Fibroblast of the aortic adventitia (primary cell): Measurements from ENCODE around the gene STXBP2. TPM values are rescaled to one million over a fixed set of nuclear protein-coding genes. Genes with fewer than 3 reads are reported as not detected.

ENCODE experiments used
- DNase-seq: peaks from one replicate; pipeline ENCODE4 v3.0.0-alpha.2; 2010; ENCODE audit warnings: low read depth
- H3K4me3 ChIP-seq: 2 replicates; pipeline ENCODE4 v1.5.1; 2011; ENCODE audit warnings: low read depth, mild to moderate bottlenecking, control low read depth, low read length, moderate library complexity
- total RNA-seq: library from RNA; depleted of rRNA; stranded (reverse); fragments of >200 nt; gene quantifications from 2 replicates; pipeline ENCODE4 v1.2.3, GENCODE V29; 2012; ENCODE audit warnings: low replicate concordance
- TF ChIP-seq, protein P1 (sequence below): IDR thresholded peaks from 2 replicates; pipeline ENCODE4 v1.5.1; 2011; ENCODE audit warnings: mild to moderate bottlenecking, low read length, control low read depth, inconsistent platforms; ENCODE audit not compliant: insufficient read depth

Gene STXBP2
- total RNA-seq, 1 donor = 0.90 TPM

DNA sequence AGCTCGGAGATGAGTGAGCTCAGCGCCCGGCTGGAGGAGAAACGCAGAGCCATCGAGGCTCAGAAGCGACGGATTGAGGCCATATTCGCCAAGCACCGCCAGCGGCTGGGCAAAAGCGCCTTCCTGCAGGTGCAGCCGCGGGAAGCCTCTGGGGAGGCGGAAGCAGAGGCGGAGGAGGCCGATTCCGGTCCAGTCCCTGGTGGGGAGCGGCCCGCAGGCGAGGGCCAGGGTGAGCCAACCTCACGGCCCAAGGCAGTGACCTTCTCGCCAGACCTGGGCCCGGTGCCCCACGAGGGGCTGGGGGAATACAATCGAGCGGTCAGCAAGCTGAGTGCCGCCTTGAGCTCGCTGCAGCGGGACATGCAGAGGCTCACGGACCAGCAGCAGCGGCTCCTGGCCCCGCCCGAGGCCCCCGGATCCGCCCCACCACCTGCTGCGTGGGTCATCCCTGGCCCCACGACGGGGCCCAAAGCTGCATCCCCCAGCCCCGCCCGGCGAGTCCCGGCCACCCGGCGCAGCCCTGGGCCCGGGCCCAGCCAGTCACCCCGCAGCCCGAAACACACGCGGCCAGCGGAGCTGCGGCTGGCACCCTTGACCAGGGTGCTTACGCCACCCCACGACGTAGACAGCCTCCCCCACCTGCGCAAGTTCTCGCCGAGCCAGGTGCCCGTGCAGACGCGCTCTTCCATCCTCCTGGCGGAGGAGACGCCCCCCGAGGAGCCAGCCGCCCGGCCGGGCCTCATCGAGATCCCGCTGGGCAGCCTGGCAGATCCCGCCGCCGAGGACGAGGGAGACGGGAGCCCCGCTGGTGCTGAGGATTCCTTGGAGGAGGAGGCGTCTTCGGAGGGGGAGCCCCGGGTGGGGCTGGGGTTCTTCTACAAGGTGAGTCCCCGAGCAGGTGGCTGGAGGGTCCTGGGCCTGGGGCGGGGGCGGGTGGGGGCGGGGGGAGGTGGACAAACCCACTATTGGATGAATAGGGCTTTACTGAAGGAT lies 24.3 kb upstream of the STXBP2 start:
- TF ChIP-seq, protein P1, sequence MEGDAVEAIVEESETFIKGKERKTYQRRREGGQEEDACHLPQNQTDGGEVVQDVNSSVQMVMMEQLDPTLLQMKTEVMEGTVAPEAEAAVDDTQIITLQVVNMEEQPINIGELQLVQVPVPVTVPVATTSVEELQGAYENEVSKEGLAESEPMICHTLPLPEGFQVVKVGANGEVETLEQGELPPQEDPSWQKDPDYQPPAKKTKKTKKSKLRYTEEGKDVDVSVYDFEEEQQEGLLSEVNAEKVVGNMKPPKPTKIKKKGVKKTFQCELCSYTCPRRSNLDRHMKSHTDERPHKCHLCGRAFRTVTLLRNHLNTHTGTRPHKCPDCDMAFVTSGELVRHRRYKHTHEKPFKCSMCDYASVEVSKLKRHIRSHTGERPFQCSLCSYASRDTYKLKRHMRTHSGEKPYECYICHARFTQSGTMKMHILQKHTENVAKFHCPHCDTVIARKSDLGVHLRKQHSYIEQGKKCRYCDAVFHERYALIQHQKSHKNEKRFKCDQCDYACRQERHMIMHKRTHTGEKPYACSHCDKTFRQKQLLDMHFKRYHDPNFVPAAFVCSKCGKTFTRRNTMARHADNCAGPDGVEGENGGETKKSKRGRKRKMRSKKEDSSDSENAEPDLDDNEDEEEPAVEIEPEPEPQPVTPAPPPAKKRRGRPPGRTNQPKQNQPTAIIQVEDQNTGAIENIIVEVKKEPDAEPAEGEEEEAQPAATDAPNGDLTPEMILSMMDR = no peak
- DNase-seq = no peak
- no peak overlapping the region for H3K4me3 ChIP-seq

DNA sequence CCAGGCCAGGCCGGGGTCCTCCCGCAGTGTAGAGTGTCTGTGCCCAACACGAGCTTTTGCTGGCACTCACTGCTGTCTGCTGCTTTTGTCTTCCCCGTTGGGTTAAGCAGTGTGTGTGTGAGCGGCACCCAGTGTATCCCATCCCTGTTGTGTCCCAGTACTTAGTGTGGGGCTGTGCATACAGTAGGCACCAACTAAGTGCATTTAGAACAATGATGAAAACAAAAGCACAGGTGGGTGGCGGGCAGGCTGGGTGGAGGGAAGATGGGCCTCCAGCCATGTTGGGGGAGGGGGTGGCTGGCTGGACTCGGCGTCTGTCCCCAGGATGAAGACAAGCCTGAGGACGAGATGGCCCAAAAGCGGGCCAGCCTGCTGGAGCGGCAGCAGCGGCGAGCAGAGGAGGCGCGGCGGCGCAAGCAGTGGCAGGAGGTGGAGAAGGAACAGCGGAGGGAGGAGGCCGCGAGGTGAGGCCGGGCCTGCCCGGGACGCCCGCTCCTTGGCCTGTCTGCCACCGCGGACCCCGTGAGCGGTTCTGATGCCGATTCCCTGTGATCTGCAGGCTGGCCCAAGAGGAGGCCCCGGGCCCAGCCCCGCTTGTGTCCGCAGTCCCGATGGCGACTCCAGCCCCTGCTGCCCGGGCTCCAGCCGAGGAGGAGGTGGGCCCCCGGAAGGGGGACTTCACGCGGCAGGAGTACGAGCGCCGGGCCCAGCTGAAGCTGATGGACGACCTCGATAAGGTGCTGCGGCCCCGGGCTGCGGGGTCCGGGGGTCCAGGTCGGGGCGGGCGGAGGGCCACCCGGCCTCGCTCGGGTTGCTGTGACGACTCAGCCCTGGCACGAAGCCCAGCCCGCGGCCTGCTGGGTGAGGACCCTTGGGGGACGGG lies 21.8 kb upstream of the STXBP2 start:
- DNase-seq = no peak

DNA sequence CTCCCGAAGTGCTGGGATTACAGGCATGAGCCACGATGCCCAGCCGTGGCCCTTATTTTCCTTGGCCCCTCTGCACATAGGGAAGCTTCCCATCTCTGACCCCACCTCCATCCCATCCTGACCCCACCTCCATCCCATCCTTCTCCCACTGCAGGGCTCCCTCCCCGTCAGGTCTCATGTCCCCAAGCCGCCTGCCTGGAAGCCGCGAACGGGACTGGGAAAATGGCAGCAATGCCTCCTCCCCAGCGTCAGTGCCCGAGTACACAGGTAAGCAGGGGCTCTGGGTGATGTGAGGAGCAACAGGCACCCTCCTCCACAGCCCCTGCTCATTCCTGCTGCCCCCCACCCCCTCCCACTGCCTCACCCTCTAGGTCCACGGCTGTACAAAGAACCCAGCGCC lies 19.7 kb upstream of the STXBP2 start:
- TF ChIP-seq, protein P1 = no peak
- no peak for DNase-seq
- H3K4me3 ChIP-seq = no peak overlapping the region

More for the DNA sequence above, 21.8 kb upstream of the STXBP2 start:
- TF ChIP-seq, protein P1 = no peak
- no peak overlapping the region for H3K4me3 ChIP-seq

DNA sequence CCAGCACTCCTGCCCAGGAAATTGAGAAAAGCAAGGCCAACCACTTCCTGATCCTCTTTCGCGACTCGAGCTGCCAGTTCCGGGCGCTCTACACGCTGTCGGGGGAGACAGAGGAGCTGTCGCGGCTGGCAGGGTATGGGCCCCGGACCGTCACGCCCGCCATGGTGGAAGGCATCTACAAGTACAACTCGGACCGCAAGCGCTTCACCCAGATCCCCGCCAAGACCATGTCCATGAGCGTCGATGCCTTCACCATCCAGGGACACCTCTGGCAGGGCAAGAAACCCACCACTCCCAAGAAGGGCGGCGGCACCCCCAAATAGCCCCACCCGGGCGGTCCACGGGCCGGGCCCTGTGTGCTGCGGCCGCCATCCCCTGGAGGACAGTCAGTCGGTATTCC lies 19.2 kb upstream of the STXBP2 start:
- TF ChIP-seq, protein P1 = no peak
- no peak for DNase-seq
- no peak overlapping the region for H3K4me3 ChIP-seq

DNA sequence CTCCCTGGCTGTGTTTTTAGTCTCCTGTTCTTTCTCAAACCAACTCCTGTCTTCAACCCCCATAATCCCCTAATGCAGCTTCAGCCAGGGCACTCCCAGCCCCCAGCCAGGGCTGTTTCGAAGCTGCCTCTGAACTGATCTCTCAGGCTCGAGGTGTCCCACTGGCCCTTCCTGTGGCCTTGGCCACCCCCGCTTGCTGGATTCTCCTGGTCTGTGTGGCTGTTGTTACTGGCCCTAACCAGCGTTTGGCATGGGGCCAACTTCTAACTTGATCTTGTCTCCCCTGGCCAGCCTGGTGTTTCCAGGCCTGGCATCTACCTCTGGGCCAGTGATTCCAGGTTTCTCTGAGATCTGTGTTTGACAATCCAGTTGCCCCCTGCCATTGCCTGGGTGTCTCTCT lies 18.6 kb upstream of the STXBP2 start:
- TF ChIP-seq, protein P1 = no peak
- peak; percentile 8 for DNase-seq
- no peak overlapping the region for H3K4me3 ChIP-seq

DNA sequence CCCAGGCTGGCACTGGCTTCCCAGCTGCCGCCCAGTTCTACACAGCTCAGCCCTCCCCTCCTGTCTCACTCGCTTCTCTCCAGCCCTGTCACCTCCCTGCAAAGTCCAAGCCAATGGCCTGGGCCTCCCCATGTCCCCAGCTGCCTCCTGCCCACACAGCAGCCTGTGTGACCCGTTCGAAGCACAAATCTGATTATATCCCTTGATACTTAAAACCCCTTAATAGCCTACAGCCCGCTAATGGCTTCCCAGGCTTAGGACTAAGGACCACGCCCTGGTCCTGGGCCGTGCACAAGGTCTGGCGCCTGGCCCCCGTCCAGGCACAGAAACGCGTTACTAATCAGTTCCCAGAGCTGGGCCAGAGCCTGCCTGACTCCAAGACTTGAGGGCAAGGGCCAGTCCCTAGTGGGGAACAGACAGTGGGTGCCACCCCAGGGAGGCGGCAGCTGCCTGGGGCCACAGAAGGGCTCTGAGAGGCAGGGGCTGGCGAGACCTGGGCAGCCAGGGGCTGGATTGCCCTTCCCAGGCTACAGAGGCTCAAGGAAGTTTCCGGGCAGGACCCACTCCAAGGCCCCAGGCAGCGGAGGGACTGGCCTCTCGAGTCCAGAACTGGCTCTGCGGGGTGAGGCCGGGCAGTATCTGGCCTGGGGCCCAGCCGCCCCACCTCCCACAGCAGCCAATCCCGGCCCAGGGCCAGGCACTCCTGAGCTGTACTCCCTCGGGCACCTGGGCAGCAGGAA lies 18.0 kb upstream of the STXBP2 start:
- DNase-seq = peak; percentile 5
- no peak overlapping the region for H3K4me3 ChIP-seq
- TF ChIP-seq, protein P1 = no peak
